ENCODE measurements around the gene TMPRSS11A. TPM values are rescaled to one million over a fixed set of nuclear protein-coding genes. Genes with fewer than 3 reads are reported as not detected.
A peak's percentile ranks its signal among the peaks of the same experiment; 100 is the strongest.

TMPRSS11A gene
- total and polyA plus RNA-seq, 2 of the 13 experiments (the other 11 are each of a cell fraction or from before 2014, with no cell fraction given): not detected

- in situ Hi-C loops (cut with HindIII; ENCODE audit: extremely low pct_ligation_motif_present, low pct_unique_long_range_greater_than_20kb): loop anchor here (25.0 kb wide), 1 partner anchor 350 kb away; the partner anchor contains the start of gene STAP1
- TF ChIP-seq PHF8 (CRISPR knock-in tag; IDR thresholded peaks at IDR 0.05) (no peak), MNT (IDR thresholded peaks at IDR 0.05) (no peak), ELF3 (CRISPR knock-in tag; IDR thresholded peaks at IDR 0.05) (no peak), NFYC (CRISPR knock-in tag; IDR thresholded peaks at IDR 0.05) (no peak), ZNF879 (CRISPR knock-in tag; IDR thresholded peaks at IDR 0.05) (no peak), ZFP91 (CRISPR knock-in tag; IDR thresholded peaks at IDR 0.05; ENCODE audit: borderline replicate concordance) (no peak), POLR2G (IDR thresholded peaks at IDR 0.05; ENCODE audit: low read depth, low read length) (no peak), MXD3 (CRISPR knock-in tag; IDR thresholded peaks at IDR 0.05) (no peak), HMG20A (CRISPR knock-in tag; IDR thresholded peaks at IDR 0.05; ENCODE audit: borderline replicate concordance) (peak; percentile 12; the same call in 1 of the 2 replicates), ARID5B (CRISPR knock-in tag; IDR thresholded peaks at IDR 0.05) (peak; percentile 51), TRIM24 (CRISPR knock-in tag; IDR thresholded peaks at IDR 0.05) (no peak), ZBTB43 (CRISPR knock-in tag; conservative IDR thresholded peaks at IDR 0.05) (no peak), ZMYM3 (CRISPR knock-in tag; IDR thresholded peaks at IDR 0.05) (no peak), CBFB (CRISPR knock-in tag; IDR thresholded peaks at IDR 0.05) (no peak), ZNF550 (CRISPR knock-in tag; IDR thresholded peaks at IDR 0.05; ENCODE audit: borderline replicate concordance) (no peak)
These were observed 51.2 kb downstream of the TMPRSS11A start for GRCh38 chr4:67912080-67912479.

More at GRCh38 chr4:67912080-67912479, 51.2 kb downstream of the TMPRSS11A start:
- Histone ChIP-seq H3K79me2 (ENCODE audit: insufficient read depth, low read length) (no peaks in the 10 kb centered on the region), H3K36me3 (replicated peaks in 1 of 2; ENCODE audit: control insufficient read depth in 1 of 2, insufficient read depth in 2 of 2, low read length in 2 of 2) (no peaks in the 10 kb centered on the region), H3K27ac (ENCODE audit: extremely low read length, insufficient read depth, low read length) (no peak overlapping the region), H2AFZ (ENCODE audit: low read length) (no peak overlapping the region), H3K9ac (ENCODE audit: insufficient read depth, low read depth, low read length) (no peak overlapping the region), H3K9me3 (ENCODE audit: low read length) (no peaks in the 10 kb centered on the region), H4K20me1 (ENCODE audit: insufficient read depth, low read length) (no peaks in the 10 kb centered on the region), H3K27me3 (ENCODE audit: control insufficient read depth in 1 of 2, insufficient read depth in 2 of 2, low read length in 2 of 2) (no peaks in the 10 kb centered on the region), H3K4me1 (ENCODE audit: insufficient read depth, low read length) (peaks cover 8% of the 10 kb centered on the region; the same call in 1 of the 2 replicates), H3K4me2 (ENCODE audit: low read depth, low read length) (no peak overlapping the region), H3K4me3 (replicated peaks in 1 of 3; ENCODE audit: insufficient read depth in 1 of 3, low read depth in 2 of 3, low read length in 3 of 3) (no peak overlapping the region)
- ChIA-PET CTCF (ENCODE audit: low intra/inter-chr PET ratio, low total read pairs) (no interaction called here), POLR2A (no interaction called here)
- 11% methylated on average over 2 of the region's 2 CpGs for WGBS (ENCODE audit: low lambda C conversion rate)
- FAIRE-seq (no peak), DNase-seq (ENCODE audit: low spot score) (no peak), ATAC-seq (no peak)
- intact Hi-C loops (cut with micrococcal nuclease; ENCODE audit: unreplicated experiment): no loop called here
- no TSS peak for BruUV-seq (replicated peaks)

Measured in HepG2 (cell line).